ENCODE measurements around the gene PPP1R3C.

- TF ChIP-seq ATF2 (tag by site-specific recombination; IDR thresholded peaks at IDR 0.05; ENCODE audit: low read depth) (no peak), CTCF (tag by site-specific recombination; IDR thresholded peaks at IDR 0.05) (peak; percentile 66; the same call in 1 of the 2 replicates), ZFP3 (tag by site-specific recombination; IDR thresholded peaks at IDR 0.05; ENCODE audit: low read depth) (no peak), ZNF837 (tag by site-specific recombination; IDR thresholded peaks at IDR 0.05) (no peak), HOXC10 (CRISPR knock-in tag; IDR thresholded peaks at IDR 0.05) (no peak), YY1 (tag by site-specific recombination; IDR thresholded peaks at IDR 0.05) (no peak), TSHZ1 (tag by site-specific recombination; IDR thresholded peaks at IDR 0.05; ENCODE audit: borderline replicate concordance) (no peak), ZNF274 (IDR thresholded peaks at IDR 0.05; ENCODE audit: low read length) (no peak), ZNF274 (tag by site-specific recombination; IDR thresholded peaks at IDR 0.05; ENCODE audit: borderline replicate concordance) (no peak), KLF17 (tag by site-specific recombination; IDR thresholded peaks at IDR 0.05) (no peak), SP2 (tag by site-specific recombination; IDR thresholded peaks at IDR 0.05) (no peak)
Observed at GRCh38 chr10:91635401-91636400, 2.8 kb upstream of the PPP1R3C start.
